ENCODE results near the gene NTN5. TPM values are rescaled to one million over a fixed set of nuclear protein-coding genes. Genes with fewer than 3 reads are reported as not detected.

NTN5 gene
- total and polyA plus RNA-seq, 2 experiments from 2014 or later = 0.33 TPM; not detected in 1

GRCh38 chr19:48678201-48678600 lies 5.4 kb upstream of the NTN5 start:
- Histone ChIP-seq H2AFZ (no peak overlapping the region), H3K27me3 (no peaks in the 10 kb centered on the region), H3K36me3 (replicated peaks; ENCODE audit: insufficient read depth, low read depth) (no peaks in the 10 kb centered on the region), H3K9me3 (ENCODE audit: low read depth) (no peaks in the 10 kb centered on the region), H3K27ac (peak overlapping the region; percentile 62), H4K20me1 (ENCODE audit: insufficient read depth, poor library complexity, severe bottlenecking) (no peaks in the 10 kb centered on the region), H3K4me3 (no peak overlapping the region), H3K4me2 (no peak overlapping the region), H3K9me2 (replicated peaks; ENCODE audit: insufficient read depth) (no peaks in the 10 kb centered on the region), H3K4me1 (ENCODE audit: insufficient read depth) (peaks cover 10% of the 10 kb centered on the region), H3K79me2 (no peaks in the 10 kb centered on the region)
- DNase-seq (ENCODE audit: low spot score) = peak; percentile 44
- TF ChIP-seq EZH2 (IDR thresholded peaks at IDR 0.05; ENCODE audit: borderline replicate concordance) (no peak), EZH2phosphoT487 (IDR thresholded peaks at IDR 0.05; ENCODE audit: low read depth, severe bottlenecking, unreplicated experiment) (no peak)
- TF ChIP-seq, protein P1, sequence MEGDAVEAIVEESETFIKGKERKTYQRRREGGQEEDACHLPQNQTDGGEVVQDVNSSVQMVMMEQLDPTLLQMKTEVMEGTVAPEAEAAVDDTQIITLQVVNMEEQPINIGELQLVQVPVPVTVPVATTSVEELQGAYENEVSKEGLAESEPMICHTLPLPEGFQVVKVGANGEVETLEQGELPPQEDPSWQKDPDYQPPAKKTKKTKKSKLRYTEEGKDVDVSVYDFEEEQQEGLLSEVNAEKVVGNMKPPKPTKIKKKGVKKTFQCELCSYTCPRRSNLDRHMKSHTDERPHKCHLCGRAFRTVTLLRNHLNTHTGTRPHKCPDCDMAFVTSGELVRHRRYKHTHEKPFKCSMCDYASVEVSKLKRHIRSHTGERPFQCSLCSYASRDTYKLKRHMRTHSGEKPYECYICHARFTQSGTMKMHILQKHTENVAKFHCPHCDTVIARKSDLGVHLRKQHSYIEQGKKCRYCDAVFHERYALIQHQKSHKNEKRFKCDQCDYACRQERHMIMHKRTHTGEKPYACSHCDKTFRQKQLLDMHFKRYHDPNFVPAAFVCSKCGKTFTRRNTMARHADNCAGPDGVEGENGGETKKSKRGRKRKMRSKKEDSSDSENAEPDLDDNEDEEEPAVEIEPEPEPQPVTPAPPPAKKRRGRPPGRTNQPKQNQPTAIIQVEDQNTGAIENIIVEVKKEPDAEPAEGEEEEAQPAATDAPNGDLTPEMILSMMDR (IDR thresholded peaks at IDR 0.05; ENCODE audit: poor library complexity) = no peak
- 69% methylated on average over 4 of the region's 4 CpGs for WGBS (ENCODE audit: low lambda C conversion rate, missing lambda C conversion rate)

DNA sequence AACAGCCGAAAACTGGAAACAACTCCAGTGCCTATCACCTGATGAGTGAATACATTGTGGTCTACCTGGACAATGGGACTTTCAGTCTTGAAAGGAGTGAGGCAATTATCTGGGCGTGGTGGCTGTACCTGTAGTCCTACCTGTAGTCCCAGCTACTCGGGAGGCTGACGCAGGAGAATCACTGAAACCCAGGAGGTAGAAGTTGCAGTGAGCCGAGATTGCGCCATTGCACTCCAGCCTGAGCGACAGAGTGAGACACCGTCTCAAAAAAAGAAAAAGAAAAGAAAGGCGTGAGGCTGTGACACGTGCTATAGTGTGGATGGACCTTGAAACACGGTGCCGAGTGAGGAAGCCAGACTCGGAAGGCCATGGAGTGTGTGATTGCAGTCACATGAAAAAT lies 4.1 kb upstream of the NTN5 start:
- H2AFZ ChIP-seq = no peak overlapping the region
- no peak overlapping the region for H3K4me2 ChIP-seq
- no peaks in the 10 kb centered on the region for H3K36me3 ChIP-seq (replicated peaks; ENCODE audit: insufficient read depth, low read depth)
- no peak overlapping the region for H3K4me3 ChIP-seq
- 82% methylated on average over 13 of the region's 13 CpGs for WGBS (ENCODE audit: low lambda C conversion rate, missing lambda C conversion rate)
- peak; percentile 47 for DNase-seq (ENCODE audit: low spot score)
- H3K4me1 ChIP-seq (ENCODE audit: insufficient read depth) = peaks cover 10% of the 10 kb centered on the region
- H3K27me3 ChIP-seq = no peaks in the 10 kb centered on the region
- H3K9me2 ChIP-seq (replicated peaks; ENCODE audit: insufficient read depth) = no peaks in the 10 kb centered on the region
- TF ChIP-seq EZH2 (IDR thresholded peaks at IDR 0.05; ENCODE audit: borderline replicate concordance) (no peak), EZH2phosphoT487 (IDR thresholded peaks at IDR 0.05; ENCODE audit: low read depth, severe bottlenecking, unreplicated experiment) (no peak)
- TF ChIP-seq, protein P1 (IDR thresholded peaks at IDR 0.05; ENCODE audit: poor library complexity) = no peak
- H3K27ac ChIP-seq = peak overlapping the region; percentile 62
- no peaks in the 10 kb centered on the region for H4K20me1 ChIP-seq (ENCODE audit: insufficient read depth, poor library complexity, severe bottlenecking)
- H3K9me3 ChIP-seq (ENCODE audit: low read depth) = no peaks in the 10 kb centered on the region
- H3K79me2 ChIP-seq = no peaks in the 10 kb centered on the region

DNA sequence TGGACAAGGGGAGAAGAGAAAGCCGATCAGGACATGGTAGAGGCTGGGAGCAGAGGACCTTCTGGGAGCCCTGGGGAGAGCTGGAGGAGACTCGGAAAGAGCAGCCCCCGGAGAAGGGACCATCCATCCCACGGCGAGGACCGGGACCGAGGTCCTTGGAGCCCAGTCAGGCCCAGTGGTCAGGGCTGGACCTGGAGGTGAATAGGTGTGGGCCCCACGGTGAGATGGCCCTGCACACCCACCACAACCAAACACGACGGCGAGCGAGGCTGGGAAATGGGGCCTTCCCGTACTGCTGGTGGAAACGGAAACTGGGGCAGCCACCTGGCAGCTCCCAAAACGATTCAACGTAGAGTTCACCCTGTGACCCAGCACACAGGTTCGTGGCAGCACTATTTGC lies 3.7 kb upstream of the NTN5 start:
- H3K4me1 ChIP-seq (ENCODE audit: insufficient read depth) = peaks cover 10% of the 10 kb centered on the region
- WGBS (ENCODE audit: low lambda C conversion rate, missing lambda C conversion rate) = 96% methylated on average over 17 of the region's 17 CpGs
- no peaks in the 10 kb centered on the region for H3K9me2 ChIP-seq (replicated peaks; ENCODE audit: insufficient read depth)
- DNase-seq (ENCODE audit: low spot score) = no peak
- peak overlapping the region; percentile 62 for H3K27ac ChIP-seq
- no peaks in the 10 kb centered on the region for H3K9me3 ChIP-seq (ENCODE audit: low read depth)
- no peak overlapping the region for H3K4me2 ChIP-seq
- H3K4me3 ChIP-seq = no peak overlapping the region
- H3K36me3 ChIP-seq (replicated peaks; ENCODE audit: insufficient read depth, low read depth) = no peaks in the 10 kb centered on the region
- no peak overlapping the region for H2AFZ ChIP-seq
- H3K79me2 ChIP-seq = no peaks in the 10 kb centered on the region
- no peaks in the 10 kb centered on the region for H3K27me3 ChIP-seq
- TF ChIP-seq EZH2phosphoT487 (IDR thresholded peaks at IDR 0.05; ENCODE audit: low read depth, severe bottlenecking, unreplicated experiment) = no peak
- TF ChIP-seq, protein P1 (IDR thresholded peaks at IDR 0.05; ENCODE audit: poor library complexity) = no peak
- no peak for TF ChIP-seq EZH2 (IDR thresholded peaks at IDR 0.05; ENCODE audit: borderline replicate concordance)
- no peaks in the 10 kb centered on the region for H4K20me1 ChIP-seq (ENCODE audit: insufficient read depth, poor library complexity, severe bottlenecking)
